IMR-90 (cell line): Measurements from ENCODE around the gene ATP10D. TPM values are rescaled to one million over a fixed set of nuclear protein-coding genes. Genes with fewer than 3 reads are reported as not detected.

ENCODE experiments used
- ATAC-seq: fragments of 200-7000 bp; cut with Tn5 transposase; 2 replicates; pipeline ENCODE4 v1.9.1; 2020; ENCODE audit warnings: low read depth, mild to moderate bottlenecking, moderate library complexity
- BruUV-seq: library from RNA; stranded (reverse); fragments of 400-500 nt; replicated peaks from 2 replicates; lab custom pipeline; 2021; lab: Mats Ljungman, UMichigan
- CTCF ChIA-PET: fragments of 300-600 bp; formaldehyde crosslinking; extraction: SDS; loops from one replicate; lab custom pipeline; 2021; ENCODE audit warnings: antibody characterized with exemption; lab: Yijun Ruan, JAX
- POLR2A ChIA-PET: fragments of 300-600 bp; sonication (Branson Sonifier 250); formaldehyde crosslinking; loops from one replicate; lab custom pipeline; 2022; ENCODE audit warnings: antibody characterized with exemption; ENCODE audit not compliant: unreplicated experiment; lab: Charles Lee
- DNase-seq: peaks from one replicate; pipeline ENCODE4 v3.0.0; 2013
- H2AFZ ChIP-seq: replicated peaks from 2 replicates; pipeline ENCODE3; 2013; ENCODE audit warnings: low read length, mild to moderate bottlenecking; ENCODE audit not compliant: poor library complexity
- H2AK5ac ChIP-seq: 2 replicates; pipeline ENCODE4 v1.6.1; 2013; ENCODE audit warnings: low read depth, low read length, inconsistent platforms
- H2AK9ac ChIP-seq: replicated peaks from 2 replicates; pipeline ENCODE3; 2013; ENCODE audit warnings: mild to moderate bottlenecking, low read depth, low read length, moderate library complexity; ENCODE audit not compliant: poor library complexity
- H2BK120ac ChIP-seq: 2 replicates; pipeline ENCODE4 v1.6.1; 2013; ENCODE audit warnings: low read depth, low read length, inconsistent platforms
- H2BK15ac ChIP-seq: 3 replicates; pipeline ENCODE4 v1.6.1; 2013; ENCODE audit warnings: low read depth, low read length, inconsistent platforms
- H2BK20ac ChIP-seq: 2 replicates; pipeline ENCODE4 v1.6.1; 2013; ENCODE audit warnings: low read depth, mild to moderate bottlenecking, inconsistent platforms, low read length, moderate library complexity
- H2BK5ac ChIP-seq: 2 replicates; pipeline ENCODE4 v1.6.1; 2013; ENCODE audit warnings: mild to moderate bottlenecking, low read depth, low read length, inconsistent platforms; ENCODE audit not compliant: poor library complexity, severe bottlenecking
- H3K14ac ChIP-seq: replicated peaks from 2 replicates; pipeline ENCODE4 v1.6.1; 2013; ENCODE audit warnings: low read depth, low read length, inconsistent platforms
- H3K18ac ChIP-seq: 2 replicates; pipeline ENCODE4 v1.6.1; 2013; ENCODE audit warnings: low read depth, low read length, control low read depth
- H3K23ac ChIP-seq: 2 replicates; pipeline ENCODE4 v1.6.1; 2013; ENCODE audit warnings: low read depth, low read length, inconsistent platforms
- H3K27ac ChIP-seq: 2 replicates; pipeline ENCODE4 v1.5.1; 2013; ENCODE audit warnings: mild to moderate bottlenecking, control low read depth, low read length; ENCODE audit not compliant: insufficient read depth
- H3K27me3 ChIP-seq: 2 replicates; pipeline ENCODE4 v1.6.1; 2013; ENCODE audit warnings: low read length; ENCODE audit not compliant: control insufficient read depth, insufficient read depth
- H3K36me3 ChIP-seq: 2 replicates; pipeline ENCODE4 v1.6.1; 2013; ENCODE audit warnings: low read length, mixed read lengths; ENCODE audit not compliant: control insufficient read depth, insufficient read depth
- H3K4ac ChIP-seq: 2 replicates; pipeline ENCODE4 v1.6.1; 2013; ENCODE audit warnings: low read depth, low read length, inconsistent platforms
- H3K4me1 ChIP-seq: 2 replicates; pipeline ENCODE4 v1.6.1; 2013; ENCODE audit warnings: low read length, mixed read lengths; ENCODE audit not compliant: control insufficient read depth, insufficient read depth
- H3K4me2 ChIP-seq: 2 replicates; pipeline ENCODE4 v1.6.1; 2013; ENCODE audit warnings: low read depth, mild to moderate bottlenecking, control low read depth, low read length, moderate library complexity
- H3K4me3 ChIP-seq: 2 replicates; pipeline ENCODE4 v1.5.1; 2013; ENCODE audit warnings: low read depth, mild to moderate bottlenecking, control low read depth, low read length, moderate library complexity; ENCODE audit not compliant: insufficient read depth
- H3K56ac ChIP-seq: 2 replicates; pipeline ENCODE4 v1.6.1; 2013; ENCODE audit warnings: low read length, inconsistent platforms; ENCODE audit not compliant: insufficient read depth; ENCODE audit errors: extremely low read depth
- H3K79me1 ChIP-seq, 2 experiments: 2 replicates each; pipeline ENCODE4 v1.6.1; 2013; ENCODE audit warnings: low read length in 2 of 2, inconsistent platforms in 1 of 2, low read depth in 1 of 2
- H3K9ac ChIP-seq: 2 replicates; pipeline ENCODE4 v1.6.1; 2013; ENCODE audit warnings: low read depth, low read length, control low read depth
- H3K9me1 ChIP-seq: 2 replicates; pipeline ENCODE4 v1.6.1; 2013; ENCODE audit warnings: low read length, inconsistent platforms; ENCODE audit not compliant: insufficient read depth
- H3K9me3 ChIP-seq: 2 replicates; pipeline ENCODE4 v1.6.1; 2013; ENCODE audit warnings: low read length; ENCODE audit not compliant: control insufficient read depth, insufficient read depth
- H4K20me1 ChIP-seq: 2 replicates; pipeline ENCODE4 v1.6.1; 2013; ENCODE audit warnings: low read length, inconsistent platforms; ENCODE audit not compliant: insufficient read depth
- H4K5ac ChIP-seq: 2 replicates; pipeline ENCODE4 v1.6.1; 2013; ENCODE audit warnings: mild to moderate bottlenecking, low read depth, low read length, control low read depth
- H4K8ac ChIP-seq, 2 experiments: 2 replicates each; pipeline ENCODE4 v1.6.1; 2013; ENCODE audit warnings: low read depth in 2 of 2, low read length in 2 of 2, control low read depth in 1 of 2, inconsistent platforms in 1 of 2
- H4K91ac ChIP-seq: 2 replicates; pipeline ENCODE4 v1.6.1; 2013; ENCODE audit warnings: low read depth, low read length, inconsistent platforms; ENCODE audit not compliant: insufficient read depth
- MAFK ChIP-seq: IDR thresholded peaks from 2 replicates; pipeline ENCODE4 v1.6.1; 2012; ENCODE audit warnings: low read depth, low read length, improper control_type of control experiment
- MXI1 ChIP-seq: IDR thresholded peaks from 2 replicates; pipeline ENCODE4 v1.6.1; 2012; ENCODE audit warnings: low read depth, mild to moderate bottlenecking, low read length, moderate library complexity, borderline replicate concordance
- WGBS, 2 experiments: methylation state at CpG; one replicate each; pipeline versions ENCODE4 v1.1.5 to v1.1.7; 2013; ENCODE audit warnings: missing lambda C conversion rate in 2 of 2; ENCODE audit not compliant: insufficient read length in 1 of 2; ENCODE audit errors: extremely low coverage in 2 of 2; 5-methylcytosine and 5-hydroxymethylcytosine counted together
- dilution Hi-C: fragments of 300-500 bp; cut with HindIII; formaldehyde crosslinking; loops from one replicate; pipeline ENCODE4 v1.14.3; 2018; ENCODE audit warnings: low sequenced_read_pairs; ENCODE audit not compliant: unreplicated experiment
- in situ Hi-C: fragments of 300-500 bp; cut with MboI; formaldehyde crosslinking; loops from 3 replicates; pipeline ENCODE4 v1.14.3; 2019; ENCODE audit warnings: low sequenced_read_pairs, inconsistent platforms, mixed read lengths
- intact Hi-C: fragments of 100-400 bp; cut with micrococcal nuclease; formaldehyde crosslinking; loops from 2 replicates; pipeline ENCODE4 v1.10.0; 2022
- polyA plus RNA-seq, 3 experiments: library from polyadenylated mRNA; depleted of rRNA; stranded (reverse); fragments of >200 nt; gene quantifications; 2 replicates each; pipeline ENCODE4 v1.2.3, GENCODE V29; 2012; ENCODE audit warnings: low replicate concordance in 1 of 3
- total RNA-seq: library from RNA; depleted of rRNA; stranded (reverse); fragments of >200 nt; gene quantifications from 2 replicates; pipeline ENCODE4 v1.2.3, GENCODE V29; 2012

ATP10D gene
- total and polyA plus RNA-seq, 2 of the 4 experiments (the other 2 are of a cell fraction) = 28.9 to 135 TPM

DNA sequence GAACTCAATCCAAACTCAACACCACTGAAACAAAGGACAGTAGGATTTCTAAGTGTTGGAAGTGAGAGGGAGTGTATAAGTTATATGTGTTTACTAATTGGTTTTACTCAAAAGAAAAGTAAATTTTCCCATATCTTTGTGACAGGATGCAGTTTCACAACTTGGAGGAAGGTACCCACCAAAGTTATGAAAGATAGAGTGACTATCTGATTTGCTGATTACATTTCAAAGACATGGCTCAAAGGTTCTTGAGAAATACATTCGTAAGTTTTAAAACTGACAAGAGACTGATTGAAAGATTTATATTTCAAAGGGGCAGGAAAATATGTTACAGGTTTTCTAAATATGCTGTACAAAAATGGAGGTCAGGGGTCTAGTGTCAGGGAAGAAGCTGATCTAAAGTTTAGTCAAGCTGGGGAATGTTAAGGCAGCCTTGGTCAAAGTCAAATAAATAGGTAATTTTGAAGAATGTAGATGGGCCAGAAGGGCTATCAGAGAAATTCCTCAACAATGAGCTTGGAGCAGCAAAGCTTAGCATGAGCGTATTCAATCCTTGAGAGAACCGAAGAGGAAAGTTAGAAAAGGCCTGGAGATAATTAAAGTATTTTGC, 11.8 kb upstream of the ATP10D start:
- no TSS peak for BruUV-seq
- H2BK5ac ChIP-seq = no peak overlapping the region
- dilution Hi-C loops (no loop called here), in situ Hi-C loops (no loop called here), intact Hi-C loops (no loop called here)
- H3K14ac ChIP-seq = no peak overlapping the region; the same call in 1 of the 2 replicates
- H3K27ac ChIP-seq = no peak overlapping the region
- no peaks in the 10 kb centered on the region for H4K20me1 ChIP-seq
- no peak overlapping the region for H2BK120ac ChIP-seq
- H3K23ac ChIP-seq = no peak overlapping the region
- no peak overlapping the region for H2BK20ac ChIP-seq
- no CpG with 5 or more reads among the region's 3 CpGs for WGBS, 2 experiments
- no peak overlapping the region for H3K4me2 ChIP-seq
- no peak overlapping the region for H2AK5ac ChIP-seq
- no peak for TF ChIP-seq MAFK
- no peak for TF ChIP-seq MXI1
- no peak overlapping the region for H3K9ac ChIP-seq
- H2AFZ ChIP-seq = no peak overlapping the region
- no peaks in the 10 kb centered on the region for H3K79me1 ChIP-seq
- no peak overlapping the region for H4K91ac ChIP-seq
- H3K27me3 ChIP-seq = no peaks in the 10 kb centered on the region
- no peak overlapping the region for H3K4ac ChIP-seq
- H4K8ac ChIP-seq = no peak overlapping the region
- ATAC-seq (no peak), DNase-seq (no peak)
- no peaks in the 10 kb centered on the region for H3K9me3 ChIP-seq
- H2BK15ac ChIP-seq = 0 out of 3 replicates have a peak overlapping the region, but pooled peaks have one; percentile 55
- peaks cover 5% of the 10 kb centered on the region; the same call in 1 of the 2 replicates for H3K4me1 ChIP-seq
- H3K36me3 ChIP-seq = no peaks in the 10 kb centered on the region
- no peak overlapping the region for H3K56ac ChIP-seq
- no peak overlapping the region for H3K4me3 ChIP-seq
- ChIA-PET POLR2A (no interaction called here), CTCF (interaction anchor here (1.7 kb wide), 1 partner anchor 10 kb away, joined by 4 read pairs; the partner anchor contains the start of gene COMMD8)
- no peaks in the 10 kb centered on the region for H3K9me1 ChIP-seq
- no peak overlapping the region for H2AK9ac ChIP-seq
- H4K5ac ChIP-seq = no peak overlapping the region
- H3K18ac ChIP-seq = no peak overlapping the region
